SK-N-DZ (cell line): ENCODE measurements around the gene COBLL1.

Experiments
- DNase-seq: peaks from one replicate; pipeline ENCODE4 v3.0.0-alpha.2; 2015; ENCODE audit warnings: low spot score

Gene COBLL1

DNA sequence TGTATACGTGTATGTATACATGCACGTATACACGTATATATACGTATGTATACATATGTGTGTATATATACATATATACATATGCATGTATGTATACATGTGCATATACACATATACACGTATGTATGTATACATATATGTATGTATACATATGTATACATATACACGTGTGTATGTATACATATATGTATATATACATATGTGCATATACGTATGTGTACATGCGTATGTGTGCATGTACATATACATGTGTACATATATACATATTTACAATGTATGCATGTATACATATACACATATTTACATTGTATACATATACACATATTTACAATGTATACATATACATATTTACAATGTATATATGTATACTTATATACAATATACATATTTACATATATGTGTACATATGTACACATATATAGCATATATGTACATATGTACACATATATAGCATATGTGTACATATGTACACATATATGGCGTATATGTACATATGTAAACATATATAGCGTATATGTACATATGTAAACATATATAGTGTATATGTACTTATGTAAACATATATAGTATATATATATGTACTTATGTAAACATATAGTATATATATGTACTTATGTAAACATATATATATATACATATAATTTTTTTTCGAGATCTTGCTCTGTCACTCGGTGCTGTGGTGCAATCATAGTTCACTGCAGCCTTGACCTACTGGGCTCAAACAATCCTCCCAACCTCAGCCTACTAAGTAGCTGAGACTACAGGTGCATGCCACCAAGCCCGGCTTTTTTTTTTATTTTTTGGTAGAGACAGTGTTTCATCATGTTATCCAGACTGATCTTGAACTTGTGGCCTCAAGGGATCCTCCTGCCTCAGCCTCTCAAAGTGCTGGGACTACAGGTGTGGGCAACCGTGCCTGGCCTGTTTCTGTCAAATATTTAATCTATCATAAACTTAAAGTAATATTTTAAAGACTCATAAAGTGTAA is 23.2 kb downstream of the COBLL1 start:
- no peak for DNase-seq

DNA sequence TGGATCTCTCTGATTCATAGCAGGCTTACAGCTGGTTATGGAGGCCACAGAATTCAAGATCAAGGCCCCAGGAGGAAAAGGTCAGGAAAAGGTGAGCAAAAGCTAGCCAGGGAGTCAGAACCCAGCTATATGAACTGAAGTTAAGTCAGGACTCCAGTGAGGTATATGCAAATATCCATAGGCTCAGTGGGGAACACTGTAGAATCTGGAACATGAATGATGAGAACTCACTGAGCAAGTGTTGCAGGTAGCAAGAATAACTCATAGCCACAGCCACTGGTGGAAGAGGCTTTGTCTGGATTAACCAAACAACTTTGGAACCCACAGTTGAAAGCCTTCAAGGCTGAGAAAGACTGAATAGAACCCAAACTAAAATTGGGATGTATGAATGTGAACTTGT is 24.7 kb downstream of the COBLL1 start:
- no peak for DNase-seq

DNA sequence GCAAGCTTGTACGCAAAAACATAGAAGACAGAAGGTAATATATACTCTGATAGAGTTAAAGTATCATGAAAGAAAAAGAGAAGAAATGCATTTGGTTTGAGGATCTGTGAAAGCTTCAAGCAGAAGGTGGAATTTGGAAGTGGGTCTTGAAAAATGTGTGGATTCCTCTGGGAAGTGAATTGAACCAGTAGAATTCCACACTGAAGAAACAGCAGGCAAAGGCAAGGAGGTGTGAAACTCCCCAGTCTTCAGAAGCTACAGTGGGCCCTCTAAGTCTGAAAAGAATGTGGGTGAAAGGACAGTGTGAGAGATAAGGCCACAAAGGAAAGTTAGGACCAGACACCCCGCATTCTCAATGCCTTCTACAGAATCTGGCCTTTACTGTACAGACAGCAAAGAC is 25.6 kb downstream of the COBLL1 start:
- DNase-seq = no peak

DNA sequence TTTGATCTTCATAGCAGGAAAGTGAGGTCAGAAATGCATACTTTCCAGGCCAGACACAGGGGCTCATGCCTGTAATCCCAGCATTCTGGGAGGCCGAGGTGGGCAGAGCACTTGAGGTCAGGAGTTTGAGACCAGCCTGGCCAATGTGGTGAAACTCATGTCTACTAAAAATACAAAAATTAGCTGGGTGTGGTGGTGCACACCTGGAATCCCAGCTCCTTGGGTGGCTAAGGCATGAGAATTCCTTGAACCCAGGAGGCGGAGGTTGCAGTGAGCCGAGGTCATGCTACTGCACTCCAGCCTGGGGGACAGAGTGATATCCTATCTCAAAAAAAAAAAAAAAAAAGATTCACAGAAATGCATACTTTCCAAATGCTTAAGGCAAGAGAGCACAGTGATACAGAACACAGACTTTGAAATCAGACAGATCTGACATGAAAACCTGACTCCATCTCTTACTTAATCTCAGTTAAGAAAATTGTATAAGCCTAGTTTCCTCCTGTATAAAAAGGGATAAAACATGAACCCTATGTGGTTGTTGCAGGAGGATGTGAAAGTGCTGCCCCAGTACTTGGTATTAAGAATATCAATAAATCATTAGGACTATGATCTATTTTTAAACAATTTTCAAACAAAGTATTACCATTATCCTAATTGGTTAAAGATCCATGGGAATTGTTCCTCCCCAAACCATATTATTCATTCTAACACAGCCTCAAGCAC is 26.4 kb downstream of the COBLL1 start:
- no peak for DNase-seq

DNA sequence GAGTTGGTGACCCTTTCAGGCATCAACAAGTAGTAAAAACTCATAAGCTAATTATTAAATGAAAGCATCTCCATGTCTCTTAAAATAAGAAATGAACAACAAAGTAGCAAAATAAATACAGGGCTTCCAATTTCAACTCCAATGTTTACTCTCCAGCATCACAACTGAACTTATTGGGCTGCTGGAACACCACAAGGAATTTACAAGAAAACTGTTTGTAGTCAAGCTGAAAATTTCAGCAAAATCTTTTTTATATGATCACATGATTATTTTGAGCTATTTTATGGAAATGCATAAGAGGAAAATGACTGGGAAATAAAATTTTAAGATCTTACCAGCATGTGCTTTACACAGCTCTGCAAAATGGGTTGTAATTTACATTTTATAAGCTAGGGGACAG is 28.1 kb downstream of the COBLL1 start:
- no peak for DNase-seq

DNA sequence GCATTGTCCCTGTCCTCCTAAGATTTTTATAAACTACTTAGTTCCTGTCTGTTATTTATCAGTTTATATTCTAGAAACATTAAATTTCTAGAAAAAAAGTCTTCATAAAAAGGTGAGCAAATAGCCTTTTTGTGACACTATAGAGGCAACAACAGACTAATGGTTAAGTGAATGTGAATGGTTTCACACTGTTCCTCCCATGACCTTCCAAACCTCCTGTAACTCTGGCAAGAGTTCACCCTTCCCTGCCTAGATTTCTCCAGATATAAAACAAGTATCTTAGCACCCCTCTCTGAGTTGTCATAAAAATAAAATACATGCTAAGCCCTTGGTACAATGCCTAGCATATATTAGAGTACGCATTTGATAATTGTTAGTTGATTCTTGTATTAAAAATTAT is 29.2 kb downstream of the COBLL1 start:
- DNase-seq = no peak

DNA sequence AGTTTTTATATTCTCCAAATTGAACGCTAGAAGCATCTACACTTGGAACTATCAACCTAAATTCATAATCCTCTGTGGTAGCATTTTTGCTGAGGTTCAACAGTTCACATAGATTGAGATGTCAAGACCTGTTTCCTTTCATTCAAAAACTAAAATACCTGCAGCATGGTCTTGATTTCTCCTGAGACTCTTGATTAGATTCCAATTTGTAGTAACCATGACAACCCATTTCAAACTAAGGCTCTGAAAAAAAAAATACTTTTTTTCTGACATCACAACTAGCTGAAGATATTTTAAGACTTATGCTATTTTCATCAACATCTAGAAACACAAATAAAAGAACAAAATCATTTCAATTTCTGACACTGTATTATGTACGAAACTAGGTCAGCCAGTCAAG is 29.8 kb downstream of the COBLL1 start:
- no peak for DNase-seq

DNA sequence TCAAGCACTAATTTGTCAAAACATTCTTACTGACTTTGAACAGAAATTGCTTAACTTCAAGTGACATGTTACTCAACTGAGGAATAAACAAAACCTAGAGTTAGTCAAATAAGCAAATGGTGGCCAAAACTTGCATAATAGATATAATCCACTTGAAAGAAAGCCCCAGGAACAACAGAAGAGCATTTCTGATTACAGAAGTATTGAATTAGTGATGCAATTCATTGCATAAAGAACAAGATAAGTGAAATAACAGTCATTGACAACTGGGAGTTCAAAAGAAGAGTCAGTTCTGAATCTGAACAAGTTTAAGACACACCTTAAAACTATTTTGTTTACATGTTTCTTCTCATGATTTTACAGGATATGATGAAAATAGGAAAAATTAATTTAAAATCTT is 30.8 kb downstream of the COBLL1 start:
- no peak for DNase-seq

DNA sequence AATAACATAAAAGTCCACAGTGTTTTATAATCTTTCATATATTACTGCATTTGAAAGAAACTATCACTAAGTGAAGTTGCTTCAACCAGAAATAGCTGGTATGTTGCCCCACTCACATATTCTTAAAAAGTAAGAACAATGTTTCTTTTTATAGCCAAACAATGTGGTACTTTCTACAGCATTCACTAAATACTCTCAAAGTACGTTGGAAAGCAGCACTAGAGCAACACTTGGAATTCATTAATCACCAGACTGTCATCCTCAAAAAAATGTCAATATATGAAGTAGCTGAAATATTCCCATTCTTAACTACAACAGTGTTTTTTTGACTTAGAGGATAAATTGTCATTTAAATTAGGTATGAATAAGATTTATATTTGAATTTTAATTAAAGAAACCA is 32.8 kb downstream of the COBLL1 start:
- no peak for DNase-seq

DNA sequence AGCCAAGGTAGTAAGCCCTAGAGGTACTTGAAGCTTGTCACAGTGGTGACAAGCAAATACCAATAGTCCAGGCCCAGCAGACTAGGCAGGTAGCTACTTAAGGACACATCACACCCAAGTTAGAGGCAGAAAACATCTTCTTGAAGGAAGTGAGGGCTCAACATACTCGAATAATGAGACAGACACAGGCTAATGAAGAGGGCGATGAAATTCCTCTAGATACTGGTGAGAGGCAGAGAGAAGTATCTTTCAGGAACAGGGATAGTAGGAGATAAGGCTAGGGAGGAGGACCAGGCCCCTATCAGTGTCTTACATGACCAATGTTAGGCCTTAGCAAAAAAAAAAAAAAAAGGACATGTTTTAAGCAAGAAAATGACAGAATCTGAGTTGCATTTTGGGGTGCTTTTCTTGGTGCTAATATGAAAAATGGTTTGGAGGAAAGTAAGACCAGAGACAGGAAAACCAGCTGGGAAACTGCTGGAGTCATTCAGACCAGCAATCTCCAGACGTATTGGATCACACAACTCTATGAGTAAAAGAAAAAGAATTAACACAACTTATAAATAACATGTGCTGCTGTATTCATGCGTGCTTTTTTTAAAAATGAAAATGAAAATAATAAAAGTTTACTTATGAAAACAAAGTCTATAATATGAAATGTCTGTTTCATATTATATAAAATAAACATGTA is 37.7 kb downstream of the COBLL1 start:
- no peak for DNase-seq

DNA sequence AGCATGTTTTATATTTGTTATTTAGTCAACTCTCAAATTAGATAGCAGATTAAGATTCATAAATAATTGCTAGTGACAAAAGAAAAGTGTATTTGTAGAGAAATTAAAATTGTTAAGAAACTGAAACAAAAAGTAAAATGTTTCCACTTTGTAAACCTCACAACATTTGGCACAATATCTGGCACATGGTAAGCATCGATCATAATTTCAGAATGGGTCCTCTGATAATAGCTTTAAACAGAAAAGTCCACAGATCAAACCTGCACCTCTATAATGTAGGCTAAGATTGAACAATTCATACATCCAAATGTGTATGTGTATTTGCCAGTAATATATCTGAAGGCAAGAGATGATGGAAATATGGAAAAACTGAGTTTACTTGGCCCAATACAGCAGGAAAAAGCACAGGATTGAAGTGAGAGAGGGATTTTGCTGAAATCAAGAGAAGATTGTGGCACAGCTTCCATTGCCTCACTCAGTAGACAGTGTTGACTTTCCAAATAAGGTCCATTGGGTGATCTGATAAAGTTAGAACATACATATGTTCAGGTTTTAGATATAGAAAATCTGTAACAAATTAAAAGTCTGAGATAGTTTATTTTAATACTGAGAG is 39.4 kb downstream of the COBLL1 start:
- DNase-seq = no peak

DNA sequence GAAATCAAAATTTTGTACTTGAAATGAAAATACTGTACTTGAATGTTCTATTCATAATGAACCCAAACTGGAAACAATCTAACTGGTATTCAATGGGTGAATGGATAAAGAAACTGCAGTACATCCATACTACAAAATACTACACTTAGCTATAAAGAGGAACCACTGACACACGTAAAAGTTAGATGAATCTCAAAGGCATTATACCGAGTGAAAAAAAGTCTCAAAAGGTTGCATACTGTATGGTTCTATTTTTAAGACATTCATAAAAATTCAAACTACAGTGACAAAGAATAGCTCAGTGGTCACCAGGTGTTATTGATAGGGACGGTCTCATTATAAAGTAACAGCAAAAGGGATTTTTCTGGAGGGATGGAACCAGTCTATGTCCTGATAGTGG is 41.1 kb downstream of the COBLL1 start:
- DNase-seq = no peak

DNA sequence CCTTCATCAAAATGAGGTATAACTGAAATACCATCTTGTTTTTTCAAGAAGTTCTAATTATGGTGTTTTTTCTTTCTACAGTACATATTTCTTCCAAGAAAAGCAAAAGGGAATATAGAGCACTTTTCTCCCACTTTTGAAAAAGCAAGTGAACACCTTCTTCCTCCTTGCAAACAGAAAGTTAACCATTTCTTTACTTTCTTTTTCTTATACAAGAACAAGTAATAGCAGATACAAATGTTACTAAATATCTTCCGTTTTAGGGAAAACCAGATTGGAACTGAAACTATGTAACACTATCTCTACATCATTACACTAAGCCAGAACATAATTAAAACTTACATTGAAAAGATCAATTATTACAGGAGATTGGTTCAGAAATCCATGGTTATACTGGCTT is 44.0 kb downstream of the COBLL1 start:
- DNase-seq = no peak

DNA sequence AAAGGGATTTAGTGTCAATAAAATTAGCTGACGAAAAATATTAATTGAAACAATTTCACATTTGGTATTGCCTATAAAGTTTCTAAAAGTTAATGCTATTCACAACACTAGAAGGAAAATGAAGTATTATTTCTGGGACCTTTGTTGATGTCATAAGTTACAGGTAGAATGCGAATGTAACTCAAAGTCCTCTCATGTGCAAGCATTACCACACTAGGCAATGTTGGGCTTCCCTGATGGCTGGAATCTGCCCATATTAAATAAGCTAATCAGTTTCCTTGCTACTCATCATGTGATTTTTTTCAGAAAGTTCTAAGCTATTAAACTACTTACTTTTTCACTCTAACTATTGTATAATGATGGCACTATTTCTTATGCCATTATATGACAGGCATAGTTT is 44.6 kb downstream of the COBLL1 start:
- no peak for DNase-seq

DNA sequence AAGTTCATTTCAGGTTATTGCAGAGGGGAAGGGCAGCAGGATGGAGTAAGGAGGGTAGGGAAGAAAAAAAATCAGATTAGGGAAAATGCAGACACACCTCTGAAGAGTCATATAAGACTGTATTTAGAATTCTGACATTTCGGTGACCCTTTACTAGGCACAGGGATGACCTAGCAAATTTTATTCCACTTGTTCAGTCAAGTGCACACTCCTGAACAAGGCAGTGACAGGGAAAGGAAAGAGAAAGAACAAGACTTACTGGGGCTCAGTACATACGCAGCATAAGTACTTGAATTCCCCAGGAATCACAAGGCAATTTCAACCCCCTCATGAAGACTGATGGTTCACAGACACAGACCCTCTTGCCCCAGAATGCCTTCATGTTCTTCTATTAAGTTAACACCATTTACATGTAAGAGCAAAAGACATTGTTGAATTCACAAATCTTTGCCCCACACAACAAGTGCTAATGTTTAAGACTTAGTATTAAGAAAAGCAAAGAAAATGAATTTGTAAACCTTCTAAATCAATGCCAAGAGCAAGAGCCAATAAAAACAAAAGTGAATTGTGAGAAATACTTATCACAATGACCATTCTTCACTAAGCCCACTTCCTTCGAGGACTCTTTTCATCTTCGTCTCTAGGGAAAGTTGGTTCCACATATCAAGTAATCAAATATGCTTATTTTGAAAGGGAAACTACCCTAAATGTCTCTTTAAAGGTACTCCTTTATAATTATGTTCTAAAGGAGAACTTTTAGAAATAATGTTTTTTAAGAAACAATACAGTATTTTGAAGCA is 47.0 kb downstream of the COBLL1 start:
- DNase-seq = no peak

DNA sequence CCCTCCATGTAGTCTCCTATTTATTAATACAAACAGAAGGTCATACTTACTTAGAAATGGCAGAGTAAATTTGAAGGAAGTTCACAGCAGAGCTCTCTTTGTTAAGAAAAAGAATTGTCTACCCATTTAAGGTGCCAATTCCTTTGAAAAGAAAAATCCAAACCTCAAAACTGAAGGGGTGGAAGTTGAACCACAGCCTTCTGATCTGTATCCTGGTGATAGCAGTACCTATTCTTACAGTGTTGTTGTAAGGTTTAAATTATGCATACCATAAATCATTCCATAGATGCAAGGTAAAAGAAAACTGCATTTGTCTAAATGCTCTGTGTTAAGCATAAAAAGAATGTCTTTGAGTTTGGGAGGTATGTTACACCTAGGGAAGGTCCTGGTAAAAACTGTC is 47.6 kb downstream of the COBLL1 start:
- DNase-seq = no peak

DNA sequence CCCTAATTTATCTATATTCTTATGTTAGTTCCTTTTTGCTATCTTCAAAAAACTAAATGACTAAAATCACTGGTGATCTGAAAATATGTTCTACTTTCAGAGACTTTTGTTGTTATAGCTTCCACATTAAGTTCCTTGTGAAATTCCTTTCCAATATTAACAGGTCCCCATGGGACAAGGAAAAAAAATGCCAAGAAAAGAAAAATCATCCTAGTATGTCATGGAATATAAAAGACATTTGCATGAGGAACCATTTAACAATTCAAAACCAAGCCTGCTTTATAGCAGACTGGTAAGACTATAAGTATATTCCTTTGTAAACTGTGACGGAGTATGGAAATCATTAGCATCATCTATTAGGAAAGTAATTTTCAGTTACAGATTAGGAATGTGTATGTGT is 48.1 kb downstream of the COBLL1 start:
- DNase-seq = no peak

DNA sequence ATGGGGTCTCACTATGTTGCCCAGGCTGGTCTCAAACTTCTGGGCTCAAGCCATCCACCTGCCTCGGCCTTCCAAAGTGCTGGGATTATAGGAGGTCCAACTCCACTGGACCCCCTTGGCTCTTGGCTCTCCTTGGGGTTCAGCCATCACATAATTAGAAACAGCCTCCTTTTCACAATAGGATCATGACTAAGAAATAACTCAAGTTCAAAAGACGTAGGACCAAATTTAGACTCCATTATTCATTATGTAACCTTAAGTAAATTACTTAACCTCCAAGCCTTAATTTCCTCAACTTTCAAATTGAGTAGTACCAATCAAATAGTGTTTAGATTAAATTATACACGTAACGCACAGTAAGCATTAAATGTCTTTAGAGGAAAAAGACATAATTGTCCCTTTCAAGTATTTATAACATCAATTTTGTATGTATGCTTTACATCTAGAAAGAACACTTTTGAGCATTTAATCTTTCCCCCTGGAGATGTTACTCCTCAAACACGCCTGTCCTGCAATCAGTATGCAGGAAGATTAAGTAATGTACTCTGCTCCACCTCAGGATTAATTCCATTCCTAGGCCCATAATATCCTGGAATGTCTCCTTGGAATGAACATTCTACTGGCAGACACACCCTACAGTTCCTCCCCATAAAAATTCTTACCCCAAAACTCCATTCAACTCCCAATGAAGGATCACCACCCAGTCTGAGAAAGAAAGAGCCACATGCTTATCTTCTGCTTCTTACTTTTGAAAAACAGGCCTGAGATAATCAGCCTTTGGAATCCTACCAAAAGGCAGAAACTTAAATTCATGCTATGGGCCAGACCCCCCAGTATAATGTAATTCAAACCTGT is 49.1 kb downstream of the COBLL1 start:
- no peak for DNase-seq

DNA sequence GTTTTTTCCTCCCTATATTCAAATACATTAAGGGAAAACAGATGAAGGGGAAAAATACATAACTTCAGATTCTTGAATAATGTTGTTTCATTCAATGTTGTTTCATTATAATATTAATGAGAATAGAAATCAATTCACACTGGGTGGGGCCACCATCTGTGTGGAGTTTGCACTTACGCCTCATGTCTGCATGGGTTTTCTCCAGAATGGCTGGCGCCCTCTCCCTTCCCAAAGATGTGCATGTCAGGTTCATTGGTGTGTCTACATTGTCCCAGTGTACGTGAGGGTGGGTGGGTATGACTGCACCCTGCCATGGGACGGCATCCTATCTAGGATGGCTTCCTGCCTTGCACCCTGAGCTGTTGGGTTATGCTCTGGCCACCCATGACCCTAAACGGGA is 51.7 kb downstream of the COBLL1 start:
- DNase-seq = no peak

DNA sequence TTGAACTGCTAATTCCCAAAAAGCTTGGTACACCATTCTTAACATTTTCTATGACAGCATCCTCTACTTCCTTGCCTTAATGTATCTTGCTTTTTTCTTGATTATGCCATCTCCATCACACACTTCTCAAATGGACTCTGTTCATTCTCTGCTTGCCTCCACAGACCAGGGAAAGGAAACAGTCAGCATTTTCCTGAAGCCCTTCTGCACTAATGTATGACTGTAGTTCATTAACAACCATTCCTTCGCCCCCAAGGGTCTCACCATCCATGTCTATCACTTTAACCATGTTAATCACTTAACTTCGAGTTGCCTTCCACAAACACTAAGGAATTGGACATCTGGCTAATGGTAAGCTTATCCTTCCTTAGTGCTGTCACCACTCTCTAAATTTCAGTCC is 54.8 kb downstream of the COBLL1 start:
- no peak for DNase-seq
